ENCODE data around the gene DBF4B. TPM values are rescaled to one million over a fixed set of nuclear protein-coding genes. Genes with fewer than 3 reads are reported as not detected.
A peak's percentile ranks its signal among the peaks of the same experiment; 100 is the strongest.

Gene DBF4B
- total and polyA plus RNA-seq, 2 of the 13 experiments (the other 11 are each of a cell fraction or from before 2014, with no cell fraction given), result 11.7 to 13.2 TPM

- TF ChIP-seq RERE (CRISPR knock-in tag; IDR thresholded peaks at IDR 0.05; ENCODE audit: low read depth) (no peak), GABPA (IDR thresholded peaks at IDR 0.05; ENCODE audit: low read depth, low read length) (no peak), GABPA (CRISPR knock-in tag; IDR thresholded peaks at IDR 0.05; ENCODE audit: low read depth) (peak; percentile 36; the same call in 1 of the 2 replicates), ZNF350 (CRISPR knock-in tag; IDR thresholded peaks at IDR 0.05; ENCODE audit: borderline replicate concordance, low read depth) (no peak), GABPB1 (CRISPR knock-in tag; IDR thresholded peaks at IDR 0.05) (peak; percentile 48; the same call in 1 of the 2 replicates), ZNF30 (CRISPR knock-in tag; IDR thresholded peaks at IDR 0.05) (no peak), ZNF687 (CRISPR knock-in tag; IDR thresholded peaks at IDR 0.05) (peak; percentile 51; the same call in 1 of the 2 replicates), ZNF10 (CRISPR knock-in tag; IDR thresholded peaks at IDR 0.05; ENCODE audit: borderline replicate concordance, low read depth) (no peak), ZNF260 (CRISPR knock-in tag; IDR thresholded peaks at IDR 0.05; ENCODE audit: borderline replicate concordance, low read depth) (no peak), PITX1 (CRISPR knock-in tag; IDR thresholded peaks at IDR 0.05) (0 out of 2 replicates have a peak, but pooled peaks have one; percentile 17), TFDP1 (CRISPR knock-in tag; IDR thresholded peaks at IDR 0.05; ENCODE audit: borderline replicate concordance) (0 out of 2 replicates have a peak, but pooled peaks have one; percentile 17), ZNF180 (CRISPR knock-in tag; IDR thresholded peaks at IDR 0.05; ENCODE audit: borderline replicate concordance, low read depth) (no peak), MEF2D (CRISPR knock-in tag; IDR thresholded peaks at IDR 0.05) (no peak), ZNF660 (CRISPR knock-in tag; IDR thresholded peaks at IDR 0.05; ENCODE audit: borderline replicate concordance, low read depth) (no peak)
- TF ChIP-seq, protein P1, sequence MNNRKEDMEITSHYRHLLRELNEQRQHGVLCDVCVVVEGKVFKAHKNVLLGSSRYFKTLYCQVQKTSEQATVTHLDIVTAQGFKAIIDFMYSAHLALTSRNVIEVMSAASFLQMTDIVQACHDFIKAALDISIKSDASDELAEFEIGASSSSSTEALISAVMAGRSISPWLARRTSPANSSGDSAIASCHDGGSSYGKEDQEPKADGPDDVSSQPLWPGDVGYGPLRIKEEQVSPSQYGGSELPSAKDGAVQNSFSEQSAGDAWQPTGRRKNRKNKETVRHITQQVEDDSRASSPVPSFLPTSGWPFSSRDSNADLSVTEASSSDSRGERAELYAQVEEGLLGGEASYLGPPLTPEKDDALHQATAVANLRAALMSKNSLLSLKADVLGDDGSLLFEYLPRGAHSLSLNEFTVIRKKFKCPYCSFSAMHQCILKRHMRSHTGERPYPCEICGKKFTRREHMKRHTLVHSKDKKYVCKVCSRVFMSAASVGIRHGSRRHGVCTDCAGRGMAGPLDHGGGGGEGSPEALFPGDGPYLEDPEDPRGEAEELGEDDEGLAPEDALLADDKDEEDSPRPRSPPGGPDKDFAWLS (CRISPR knock-in tag; IDR thresholded peaks at IDR 0.05; ENCODE audit: borderline replicate concordance), result no peak
These were observed 73.3 kb downstream of the DBF4B start (continued) for GRCh38 chr17:44781551-44782325.

All from HepG2 (cell line).